CD14-positive monocyte (primary cell): ENCODE data around the gene C1QA. TPM values are rescaled to one million over a fixed set of nuclear protein-coding genes. Genes with fewer than 3 reads are reported as not detected.
A peak's percentile ranks its signal among the peaks of the same experiment; 100 is the strongest.

Experiments
- DNase-seq, 3 donors: peaks; one replicate each; pipeline ENCODE4 v3.0.0-alpha.2; 2011 to 2022
- H2AFZ ChIP-seq: 2 replicates; pipeline ENCODE4 v1.6.0; 2012; ENCODE audit warnings: mild to moderate bottlenecking, low read depth, low read length, inconsistent platforms; ENCODE audit not compliant: insufficient read depth, poor library complexity, severe bottlenecking
- H3K27ac ChIP-seq, 2 donors: 1 replicate in 1 of 2; 2 replicates in 1 of 2; pipeline ENCODE4 v1.5.1; 2012 to 2013; ENCODE audit warnings: low read length in 2 of 2, control low read depth in 1 of 2, inconsistent platforms in 1 of 2, low read depth in 1 of 2, mild to moderate bottlenecking in 1 of 2
- H3K27me3 ChIP-seq, 2 donors: one replicate each; pipeline versions ENCODE4 v1.6.0 to v1.6.1; 2011 to 2013; ENCODE audit warnings: low read length in 2 of 2; ENCODE audit not compliant: control insufficient read depth in 2 of 2, insufficient read depth in 2 of 2
- H3K36me3 ChIP-seq, 2 donors: replicated peaks in 1 of 2; 1 replicate in 1 of 2; 2 replicates in 1 of 2; pipeline versions ENCODE4 v1.5.1 to v1.6.1; 2012 to 2013; ENCODE audit warnings: low read length in 2 of 2, control low read depth in 1 of 2, inconsistent platforms in 1 of 2, mild to moderate bottlenecking in 1 of 2; ENCODE audit not compliant: insufficient read depth in 2 of 2, control insufficient read depth in 1 of 2
- H3K4me1 ChIP-seq, 2 donors: 1 replicate in 1 of 2; 2 replicates in 1 of 2; pipeline versions ENCODE4 v1.5.1 to v1.6.1; 2012 to 2013; ENCODE audit warnings: low read length in 2 of 2, control low read depth in 1 of 2, inconsistent platforms in 1 of 2, mild to moderate bottlenecking in 1 of 2, moderate library complexity in 1 of 2; ENCODE audit not compliant: insufficient read depth in 2 of 2, control insufficient read depth in 1 of 2
- H3K4me2 ChIP-seq: replicated peaks from 2 replicates; pipeline ENCODE3; 2012; ENCODE audit warnings: low read length, moderate library complexity, mild to moderate bottlenecking; ENCODE audit not compliant: poor library complexity, severe bottlenecking; ENCODE audit errors: extremely low read depth
- H3K4me3 ChIP-seq, 3 experiments: fragments of 200-600 bp in 1 of 3; sonication (generic) in 1 of 3; replicated peaks in 1 of 3; 1 replicate in 2 of 3; 2 replicates in 1 of 3; pipeline ENCODE4 v1.5.1; 2011 to 2013; ENCODE audit warnings: low read length in 3 of 3, mild to moderate bottlenecking in 3 of 3, control low read depth in 2 of 3, low read depth in 2 of 3, inconsistent platforms in 1 of 3, moderate library complexity in 1 of 3
- H3K79me2 ChIP-seq: 2 replicates; pipeline ENCODE4 v1.6.0; 2012; ENCODE audit warnings: mild to moderate bottlenecking, control low read depth, inconsistent platforms, low read length, moderate library complexity; ENCODE audit not compliant: insufficient read depth
- H3K9ac ChIP-seq: 2 replicates; pipeline ENCODE4 v1.6.0; 2017; ENCODE audit warnings: low read length, mild to moderate bottlenecking; ENCODE audit not compliant: insufficient read depth, poor library complexity, severe bottlenecking
- H3K9me3 ChIP-seq, 2 donors: replicated peaks in 1 of 2; 1 replicate in 1 of 2; 2 replicates in 1 of 2; pipeline versions ENCODE4 v1.5.1 to v1.6.1; 2012 to 2013; ENCODE audit warnings: low read length in 2 of 2, control low read depth in 1 of 2; ENCODE audit not compliant: control insufficient read depth in 1 of 2, insufficient read depth in 1 of 2
- H4K20me1 ChIP-seq: 2 replicates; pipeline ENCODE4 v1.6.0; 2012; ENCODE audit warnings: mild to moderate bottlenecking, low read length, control low read depth, moderate library complexity; ENCODE audit not compliant: insufficient read depth
- H3K27ac Mint-ChIP-seq, 7 donors: one replicate each; pipeline ENCODE4 v1.8.0; 2020; ENCODE audit warnings: mild to moderate bottlenecking in 7 of 7, mixed read lengths in 7 of 7, moderate library complexity in 6 of 7, inconsistent platforms in 2 of 7
- H3K27me3 Mint-ChIP-seq, 3 donors: one replicate each; pipeline ENCODE4 v1.8.0; 2021 to 2022; ENCODE audit warnings: low read depth in 3 of 3, mild to moderate bottlenecking in 3 of 3, mixed read lengths in 3 of 3, moderate library complexity in 3 of 3, inconsistent platforms in 1 of 3
- H3K36me3 Mint-ChIP-seq, 2 donors: one replicate each; pipeline ENCODE4 v1.8.0; 2020; ENCODE audit warnings: mixed read lengths in 2 of 2, inconsistent platforms in 1 of 2, mild to moderate bottlenecking in 1 of 2
- H3K4me1 Mint-ChIP-seq: one replicate; pipeline ENCODE4 v1.8.0; 2020; ENCODE audit warnings: mild to moderate bottlenecking, mixed read lengths
- H3K4me3 Mint-ChIP-seq, 2 donors: one replicate each; pipeline ENCODE4 v1.8.0; 2020; ENCODE audit warnings: mild to moderate bottlenecking in 2 of 2, mixed read lengths in 2 of 2, moderate library complexity in 1 of 2
- H3K9me3 Mint-ChIP-seq, 7 donors: one replicate each; pipeline ENCODE4 v1.8.0; 2020 to 2022; ENCODE audit warnings: mixed read lengths in 7 of 7, mild to moderate bottlenecking in 6 of 7, moderate library complexity in 6 of 7, inconsistent platforms in 2 of 7
- CTCF ChIP-seq: fragments of 200-600 bp; IDR thresholded peaks from one replicate; pipeline ENCODE4 v1.8.0; 2022; ENCODE audit warnings: antibody characterized with exemption, mild to moderate bottlenecking
- whole genome bisulfite sequencing: methylation state at CpG from one replicate; pipeline ENCODE4 v1.1.5; 2013; ENCODE audit warnings: missing lambda C conversion rate; ENCODE audit not compliant: insufficient coverage; 5-methylcytosine and 5-hydroxymethylcytosine counted together
- intact Hi-C, 2 donors: fragments of 100-400 bp; cut with micrococcal nuclease; formaldehyde crosslinking; loops; one replicate each; pipeline versions ENCODE4 v1.15.0 to v1.15.1; 2023
- polyA plus RNA-seq, 3 donors: library from polyadenylated mRNA; depleted of rRNA in 1 of 3; unstranded in 2 of 3; stranded (reverse) in 1 of 3; fragments of 300-500 nt in 2 of 3; fragments of >200 nt in 1 of 3; fragmentation: Illumina TruSeq in 2 of 3; gene quantifications; 1 replicate in 2 of 3; 2 replicates in 1 of 3; pipeline ENCODE4 v1.2.3, GENCODE V29; 2012 to 2021

The C1QA gene
- polyA plus RNA-seq, 3 donors: 14.5 to 19.6 (median 16.3) TPM

GRCh38 chr1:22626237-22627157 is 9.9 kb upstream of the C1QA start:
- intact Hi-C loops: no loop called here
- WGBS: 26% methylated on average over 17 of the region's 20 CpGs
- Histone ChIP-seq H2AFZ (no peak overlapping the region), H3K4me3 (no peak overlapping the region), H3K27ac (no peak overlapping the region), H3K27me3 (peaks cover 0 to 12% of the 10 kb centered on the region in 2 donors), H3K79me2 (no peaks in the 10 kb centered on the region), H4K20me1 (no peaks in the 10 kb centered on the region), H3K9ac (no peak overlapping the region), H3K4me2 (no peak overlapping the region), H3K9me3 (no peaks in the 10 kb centered on the region), H3K4me1 (no peaks in the 10 kb centered on the region), H3K36me3 (no peaks in the 10 kb centered on the region)
- no peak overlapping the region for H3K27ac Mint-ChIP-seq
- no peaks in the 10 kb centered on the region for H3K9me3 Mint-ChIP-seq
- H3K4me1 Mint-ChIP-seq: no peaks in the 10 kb centered on the region
- no peak for DNase-seq
- no peaks in the 10 kb centered on the region for H3K36me3 Mint-ChIP-seq
- H3K4me3 Mint-ChIP-seq: peak overlapping the region in 1 of 2 donors; percentile 48
- H3K27me3 Mint-ChIP-seq: peaks cover 23 to 49% (median 24%) of the 10 kb centered on the region in 3 donors
- TF ChIP-seq CTCF: no peak

GRCh38 chr1:22627331-22627730 is 9.1 kb upstream of the C1QA start:
- no peak overlapping the region for H3K9ac ChIP-seq
- no peaks in the 10 kb centered on the region for H3K4me1 Mint-ChIP-seq
- H3K27ac Mint-ChIP-seq: no peak overlapping the region

More at GRCh38 chr1:22627331-22627730, 9.1 kb upstream of the C1QA start:
- no peak for DNase-seq
- TF ChIP-seq CTCF: no peak
- intact Hi-C loops: no loop called here
- Histone ChIP-seq H3K4me2 (no peak overlapping the region), H3K9me3 (no peaks in the 10 kb centered on the region), H3K36me3 (no peaks in the 10 kb centered on the region), H4K20me1 (no peaks in the 10 kb centered on the region), H3K4me3 (no peak overlapping the region), H3K79me2 (no peaks in the 10 kb centered on the region), H3K27me3 (peaks cover 0 to 16% of the 10 kb centered on the region in 2 donors), H2AFZ (no peak overlapping the region), H3K4me1 (no peaks in the 10 kb centered on the region), H3K27ac (no peak overlapping the region)
- Mint-ChIP-seq H3K36me3 (no peaks in the 10 kb centered on the region), H3K27me3 (peaks cover 23 to 46% (median 28%) of the 10 kb centered on the region in 3 donors), H3K9me3 (no peaks in the 10 kb centered on the region), H3K4me3 (peak overlapping the region in 1 of 2 donors; percentile 48)
- WGBS: 42% methylated on average over 2 of the region's 5 CpGs
